PC-3 (cell line): ENCODE results near the gene HK1.

Source experiments
- CTCF ChIP-seq: fragments of 300-600 bp; sonication (generic); conservative IDR thresholded peaks from 2 replicates; pipeline ENCODE4 v1.5.1; 2017; ENCODE audit warnings: antibody characterized with exemption, low read depth, mild to moderate bottlenecking, low read length
- EZH2 ChIP-seq: fragments of 300-600 bp; sonication (generic); IDR thresholded peaks from one replicate; pipeline ENCODE4 v1.6.1; 2017; ENCODE audit warnings: antibody characterized with exemption, mild to moderate bottlenecking, low read length; ENCODE audit not compliant: unreplicated experiment
- EZH2phosphoT487 ChIP-seq: fragments of 300-600 bp; sonication (generic); IDR thresholded peaks from 2 replicates; pipeline ENCODE4 v1.6.1; 2018; ENCODE audit warnings: mild to moderate bottlenecking, antibody characterized with exemption, low read length, borderline replicate concordance

DNA sequence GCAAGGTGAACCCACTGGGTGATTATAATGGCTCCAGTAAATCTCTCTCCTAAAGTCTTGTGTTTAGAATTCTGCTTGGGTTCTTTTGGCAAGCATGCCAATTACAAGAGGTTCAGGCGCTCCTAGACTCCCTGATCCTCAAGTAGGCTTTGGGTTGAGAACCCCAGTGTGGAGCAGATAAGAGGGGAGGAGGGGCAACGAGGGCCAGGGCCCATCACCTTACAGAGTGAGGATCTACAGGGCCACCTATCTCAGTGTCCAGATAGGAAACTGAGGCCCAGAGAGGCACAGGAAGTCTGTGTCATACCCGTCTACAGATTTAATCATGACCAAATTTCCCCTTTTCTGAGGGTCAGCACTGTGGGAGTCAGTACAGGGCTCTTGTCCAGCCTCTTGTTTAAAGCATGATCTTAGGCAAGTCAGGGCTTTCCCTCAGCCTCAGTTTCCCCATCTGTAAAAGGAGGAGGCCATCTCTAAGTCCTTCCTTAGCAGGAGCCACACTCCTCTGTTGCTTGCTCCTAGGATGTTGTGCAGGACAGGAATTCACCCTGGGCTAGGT, 134.0 kb downstream of the HK1 start:
- TF ChIP-seq CTCF = no peak
- TF ChIP-seq EZH2 = no peak
- no peak for TF ChIP-seq EZH2phosphoT487
